Upper lobe of right lung (tissue), 1 donor: Measurements from ENCODE around the gene TOR1B. TPM values are rescaled to one million over a fixed set of nuclear protein-coding genes. Genes with fewer than 3 reads are reported as not detected.

ENCODE experiments used
- ATAC-seq: fragments of 200-7000 bp; cut with Tn5 transposase; one replicate; pipeline ENCODE4 v1.9.1; 2020; ENCODE audit warnings: mild to moderate bottlenecking, moderate library complexity
- DNase-seq: peaks from one replicate; pipeline ENCODE4 v3.0.0-alpha.2; 2020
- H3K27ac ChIP-seq: fragments of 200-600 bp; one replicate; pipeline ENCODE4 v1.8.0; 2022
- H3K27me3 ChIP-seq: fragments of 200-600 bp; one replicate; pipeline ENCODE4 v1.8.0; 2022; ENCODE audit warnings: mild to moderate bottlenecking
- H3K36me3 ChIP-seq: fragments of 200-600 bp; one replicate; pipeline ENCODE4 v1.8.0; 2022
- H3K4me1 ChIP-seq: fragments of 200-600 bp; one replicate; pipeline ENCODE4 v1.8.0; 2022
- H3K4me3 ChIP-seq: fragments of 200-600 bp; one replicate; pipeline ENCODE4 v1.8.0; 2022; ENCODE audit warnings: mild to moderate bottlenecking
- H3K9me3 ChIP-seq: fragments of 200-600 bp; one replicate; pipeline ENCODE4 v1.8.0; 2022
- intact Hi-C: fragments of 100-400 bp; cut with DNase I; formaldehyde crosslinking; loops from one replicate; pipeline ENCODE4 v1.11.0; 2022
- total RNA-seq: library from RNA; stranded (reverse); fragmentation: NEBNext Ultra II Directional; extraction: Animal tissue kit (Norgen Biotek cat#: 25700); gene quantifications from one replicate; pipeline ENCODE4 v1.2.1, GENCODE V29; 2021
- TF ChIP-seq, protein P1 (sequence below): fragments of 200-600 bp; IDR thresholded peaks from one replicate; pipeline ENCODE4 v1.8.0; 2022; ENCODE audit warnings: antibody characterized with exemption
- donor health status: DM: no; HTN: yes; CAD: no; lungs with severe emphysema.

The TOR1B gene
- total RNA-seq, 1 donor from 2014 or later: 26.0 TPM

DNA sequence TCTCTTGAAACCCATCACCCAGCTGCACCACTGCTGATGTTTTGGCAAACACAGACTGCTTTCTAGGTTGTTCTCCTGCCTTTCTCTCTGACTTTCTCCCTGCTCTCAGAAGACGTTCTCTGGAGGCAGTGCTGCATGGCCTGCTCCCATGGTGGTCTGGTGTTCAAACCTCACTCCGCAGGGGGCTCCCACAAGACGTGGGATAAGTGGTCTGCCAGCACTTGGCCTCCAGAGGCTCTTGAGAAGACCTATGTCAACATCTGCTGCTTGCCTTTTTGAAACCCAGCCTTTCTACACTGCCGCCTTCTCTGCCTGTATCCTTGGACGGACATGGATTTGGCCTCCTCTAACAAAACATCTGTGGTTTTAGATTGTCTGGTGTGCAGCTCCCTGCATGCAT, 48.8 kb downstream of the TOR1B start:
- no peak overlapping the region for H3K4me3 ChIP-seq
- no peaks in the 10 kb centered on the region for H3K4me1 ChIP-seq
- H3K27ac ChIP-seq: no peak overlapping the region
- intact Hi-C loops: no loop called here
- no peak for DNase-seq
- no peak for ATAC-seq
- H3K36me3 ChIP-seq: peaks cover 59% of the 10 kb centered on the region
- no peaks in the 10 kb centered on the region for H3K27me3 ChIP-seq
- TF ChIP-seq, protein P1, sequence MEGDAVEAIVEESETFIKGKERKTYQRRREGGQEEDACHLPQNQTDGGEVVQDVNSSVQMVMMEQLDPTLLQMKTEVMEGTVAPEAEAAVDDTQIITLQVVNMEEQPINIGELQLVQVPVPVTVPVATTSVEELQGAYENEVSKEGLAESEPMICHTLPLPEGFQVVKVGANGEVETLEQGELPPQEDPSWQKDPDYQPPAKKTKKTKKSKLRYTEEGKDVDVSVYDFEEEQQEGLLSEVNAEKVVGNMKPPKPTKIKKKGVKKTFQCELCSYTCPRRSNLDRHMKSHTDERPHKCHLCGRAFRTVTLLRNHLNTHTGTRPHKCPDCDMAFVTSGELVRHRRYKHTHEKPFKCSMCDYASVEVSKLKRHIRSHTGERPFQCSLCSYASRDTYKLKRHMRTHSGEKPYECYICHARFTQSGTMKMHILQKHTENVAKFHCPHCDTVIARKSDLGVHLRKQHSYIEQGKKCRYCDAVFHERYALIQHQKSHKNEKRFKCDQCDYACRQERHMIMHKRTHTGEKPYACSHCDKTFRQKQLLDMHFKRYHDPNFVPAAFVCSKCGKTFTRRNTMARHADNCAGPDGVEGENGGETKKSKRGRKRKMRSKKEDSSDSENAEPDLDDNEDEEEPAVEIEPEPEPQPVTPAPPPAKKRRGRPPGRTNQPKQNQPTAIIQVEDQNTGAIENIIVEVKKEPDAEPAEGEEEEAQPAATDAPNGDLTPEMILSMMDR: no peak
- H3K9me3 ChIP-seq: no peaks in the 10 kb centered on the region

DNA sequence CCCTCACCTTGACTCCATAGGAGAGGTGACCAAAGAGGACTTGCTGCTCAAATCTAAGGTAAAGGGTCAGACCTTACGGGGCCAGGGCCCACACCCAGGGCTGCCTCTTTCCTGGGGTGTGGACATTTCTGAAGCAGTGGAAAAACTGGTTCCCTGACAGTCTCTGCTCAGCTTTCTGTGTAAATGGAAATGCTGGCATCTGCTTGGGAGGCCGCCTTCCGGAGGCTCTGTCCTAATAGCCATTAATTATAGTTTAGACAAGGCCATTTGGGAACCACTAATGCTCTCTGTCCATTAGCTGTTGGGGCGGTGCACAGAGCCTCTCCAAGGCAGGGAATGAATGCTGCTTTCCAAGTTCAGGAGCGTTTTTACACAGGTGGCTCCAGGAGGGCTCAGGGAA, 49.6 kb downstream of the TOR1B start:
- H3K4me1 ChIP-seq: no peaks in the 10 kb centered on the region
- H3K9me3 ChIP-seq: no peaks in the 10 kb centered on the region
- no peak overlapping the region for H3K27ac ChIP-seq
- intact Hi-C loops: no loop called here
- TF ChIP-seq, protein P1: no peak
- DNase-seq (no peak), ATAC-seq (no peak)
- H3K4me3 ChIP-seq: no peak overlapping the region
- H3K27me3 ChIP-seq: no peaks in the 10 kb centered on the region
- H3K36me3 ChIP-seq: peaks cover 59% of the 10 kb centered on the region

DNA sequence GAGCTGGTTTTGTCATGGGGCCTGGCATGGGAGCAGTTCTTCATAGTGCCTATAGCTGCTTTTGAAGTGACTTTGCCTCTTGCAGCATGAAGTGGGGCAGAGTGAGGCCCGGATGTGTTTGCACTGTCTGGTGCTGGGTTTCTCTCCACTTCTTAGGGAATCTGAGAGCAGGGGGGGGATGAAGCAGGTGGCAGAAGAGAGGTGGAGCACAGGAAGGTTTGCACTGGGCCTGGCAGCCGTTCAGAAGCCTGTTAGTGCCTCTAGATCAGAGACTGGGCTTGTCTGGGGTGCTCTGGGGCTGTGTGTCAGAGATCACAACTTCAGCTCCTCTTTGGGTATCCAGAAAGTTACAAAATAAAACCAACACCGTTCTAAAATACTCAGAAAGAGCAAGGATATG, 50.6 kb downstream of the TOR1B start:
- TF ChIP-seq, protein P1: no peak
- no peaks in the 10 kb centered on the region for H3K9me3 ChIP-seq
- DNase-seq: no peak
- no peak for ATAC-seq
- intact Hi-C loops: no loop called here
- H3K36me3 ChIP-seq: peaks cover 70% of the 10 kb centered on the region
- H3K27me3 ChIP-seq: no peaks in the 10 kb centered on the region
- no peaks in the 10 kb centered on the region for H3K4me1 ChIP-seq
- no peak overlapping the region for H3K4me3 ChIP-seq
- no peak overlapping the region for H3K27ac ChIP-seq

DNA sequence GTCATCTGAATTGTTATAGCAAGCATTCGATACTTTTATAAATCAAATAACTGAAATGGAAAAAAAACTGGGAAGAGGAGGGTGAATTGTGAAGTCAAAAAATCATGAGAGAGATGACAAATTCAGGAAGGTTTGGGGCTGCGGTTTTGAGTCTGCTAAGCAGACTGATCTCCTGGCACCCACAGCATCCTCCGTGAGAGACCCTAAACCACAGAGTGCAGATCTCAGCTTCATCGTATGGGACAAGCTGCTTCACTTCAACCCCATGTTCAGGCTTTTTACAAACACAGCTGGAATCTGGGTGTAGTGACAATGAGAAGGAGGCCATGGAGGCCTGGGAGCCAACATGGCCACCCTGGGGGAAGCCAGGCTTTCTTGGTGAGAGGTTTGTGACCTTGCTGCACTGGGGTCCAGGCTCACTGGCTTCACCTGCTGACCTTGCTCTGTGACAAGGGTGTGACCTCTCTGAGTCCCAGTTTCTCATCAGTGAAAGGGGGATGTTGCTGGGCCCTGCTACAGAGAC, 51.7 kb downstream of the TOR1B start:
- H3K27me3 ChIP-seq: no peaks in the 10 kb centered on the region
- TF ChIP-seq, protein P1: no peak
- no peak overlapping the region for H3K4me3 ChIP-seq
- no peaks in the 10 kb centered on the region for H3K9me3 ChIP-seq
- DNase-seq: no peak
- intact Hi-C loops: no loop called here
- peaks cover 74% of the 10 kb centered on the region for H3K36me3 ChIP-seq
- H3K4me1 ChIP-seq: no peaks in the 10 kb centered on the region
- ATAC-seq: no peak
- no peak overlapping the region for H3K27ac ChIP-seq

DNA sequence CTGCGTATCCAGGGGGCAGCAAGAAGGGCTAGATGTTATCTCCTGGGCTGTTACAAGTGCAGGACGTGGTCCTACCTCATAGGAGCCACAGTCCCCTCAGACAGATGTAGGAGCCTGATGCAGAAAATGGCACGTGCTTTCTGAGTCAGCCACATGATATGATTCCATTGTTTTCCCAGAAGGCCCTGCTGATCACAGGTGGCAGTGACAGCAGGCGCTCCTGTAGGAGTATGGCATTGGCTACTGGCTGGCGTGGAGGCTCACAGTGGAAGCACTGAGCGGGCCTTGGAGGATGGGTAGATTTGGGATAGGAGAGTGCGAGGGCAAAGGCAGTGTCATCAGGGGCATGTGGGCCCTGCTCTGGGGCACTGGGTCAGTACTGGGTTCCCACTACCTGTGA, 54.2 kb downstream of the TOR1B start:
- DNase-seq (no peak), ATAC-seq (no peak)
- TF ChIP-seq, protein P1: no peak
- Histone ChIP-seq H3K27me3 (no peaks in the 10 kb centered on the region), H3K9me3 (no peaks in the 10 kb centered on the region), H3K4me3 (no peak overlapping the region), H3K36me3 (peaks cover 69% of the 10 kb centered on the region), H3K4me1 (no peaks in the 10 kb centered on the region), H3K27ac (no peak overlapping the region)
- intact Hi-C loops: no loop called here
